ENCODE measurements around the gene NRBF2. TPM values are rescaled to one million over a fixed set of nuclear protein-coding genes. Genes with fewer than 3 reads are reported as not detected.
"Not testable (repeated sequence)": the region's sequence is repeated elsewhere in the genome, so short reads cannot be mapped to it uniquely, and the experiment has no call there.

The NRBF2 gene
- 10 to 100 TPM in 2 of 6 donors, 1 to 10 TPM in 4; 5.0 to 10.2 (median 6.3) TPM for total RNA-seq
- polyA plus RNA-seq = 1 to 10 TPM; 2.1 to 5.6 TPM

GRCh38 chr10:63133056-63133820 is at the start of gene NRBF2:
Gene NRBF2, plus strand, starts transcription at chr10:63133328. Its CDS starts 143 bp downstream, at chr10:63133471.
- DNase-seq = peak; percentile 97 to 98 (median 98)
- WGBS, 2 donors = 0 to 1% methylated on average over 54 to 55 of the region's 55 CpGs
- intact Hi-C loops (cut with DNase I) = no loop called here
- peak; percentile 98 to 100 (median 100) for ATAC-seq
- TF ChIP-seq CTCF (IDR thresholded peaks at IDR 0.05) = no peak
- FAIRE-seq = no peak
- peak within 1 kb of the TSS; percentile 42 to 89 (median 72) for H3K4me3 ChIP-seq
- H3K9me3 ChIP-seq = no peaks in the 10 kb centered on the region
- no peaks in the 10 kb centered on the region for H3K36me3 ChIP-seq
- no peaks in the 10 kb centered on the region for H3K27me3 ChIP-seq
- peaks cover 4 to 16% (median 7%) of the 10 kb centered on the region in 3 donors for H3K4me1 ChIP-seq
- peak within 1 kb of the TSS; percentile 75 to 95 (median 88) for H3K27ac ChIP-seq

- intact Hi-C loops (cut with DNase I) = loop anchor here in 1 of 3 donors (5.0 kb wide), 1 partner anchor 486 kb away; no protein-coding TSS in a partner anchor
- not testable (repeated sequence) for DNase-seq, H3K4me1 ChIP-seq, FAIRE-seq, H3K9me3 ChIP-seq, H3K36me3 ChIP-seq, ATAC-seq, H3K4me3 ChIP-seq, H3K27ac ChIP-seq, H3K27me3 ChIP-seq
- 74 to 84% methylated on average over 14 of the region's 14 CpGs for WGBS, 2 donors
These were observed 49.7 kb upstream of the NRBF2 start for GRCh38 chr10:63083406-63083805.

GRCh38 chr10:63083904-63084689 is 49.0 kb upstream of the NRBF2 start:
- FAIRE-seq = peak; percentile 94
- Histone ChIP-seq H3K27ac (no peak overlapping the region), H3K36me3 (no peaks in the 10 kb centered on the region), H3K9me3 (no peaks in the 10 kb centered on the region), H3K27me3 (no peaks in the 10 kb centered on the region), H3K4me3 (no peak overlapping the region), H3K4me1 (no peaks in the 10 kb centered on the region)
- peak; percentile 70 to 95 (median 93) for ATAC-seq
- intact Hi-C loops (cut with DNase I) = loop anchor here in 1 of 3 donors (5.0 kb wide), 1 partner anchor 487 kb away; no protein-coding TSS in a partner anchor
- peak in 4 of 6 donors; percentile 26 to 48 (median 33) for DNase-seq
- peak; percentile 47 to 65 (median 59) for TF ChIP-seq CTCF (IDR thresholded peaks at IDR 0.05)
- WGBS, 2 donors = 13 to 14% methylated on average over 7 of the region's 7 CpGs

- WGBS, 2 donors = 38 to 54% methylated on average over 4 of the region's 4 CpGs
- intact Hi-C loops (cut with DNase I) = loop anchor here in 1 of 3 donors (5.0 kb wide), 1 partner anchor 488 kb away; no protein-coding TSS in a partner anchor
- H3K36me3 ChIP-seq = no peaks in the 10 kb centered on the region
- DNase-seq = no peak
- no peaks in the 10 kb centered on the region for H3K4me1 ChIP-seq
- no peak for FAIRE-seq
- ATAC-seq = peak in 1 of 4 donors; percentile 41
- TF ChIP-seq CTCF (IDR thresholded peaks at IDR 0.05) = no peak
- H3K27ac ChIP-seq = no peak overlapping the region
- no peaks in the 10 kb centered on the region for H3K9me3 ChIP-seq
- no peaks in the 10 kb centered on the region for H3K27me3 ChIP-seq
- no peak overlapping the region for H3K4me3 ChIP-seq
These were observed 48.3 kb upstream of the NRBF2 start for GRCh38 chr10:63084690-63085382.

- H3K4me3 ChIP-seq = no peak overlapping the region
- no peaks in the 10 kb centered on the region for H3K4me1 ChIP-seq
- no peak for DNase-seq
- no peak for TF ChIP-seq CTCF (IDR thresholded peaks at IDR 0.05)
- no peak for FAIRE-seq
- no peaks in the 10 kb centered on the region for H3K27me3 ChIP-seq
- no peaks in the 10 kb centered on the region for H3K36me3 ChIP-seq
- intact Hi-C loops (cut with DNase I) = no loop called here
- ATAC-seq = no peak
- H3K9me3 ChIP-seq = no peaks in the 10 kb centered on the region
- H3K27ac ChIP-seq = no peak overlapping the region
- 53 to 73% methylated on average over 2 of the region's 2 CpGs for WGBS, 2 donors
These were observed 39.9 kb upstream of the NRBF2 start for GRCh38 chr10:63093227-63093626.

All from pancreas (tissue), 10 donors.